DMS53 (cell line): ENCODE results near the gene BTNL9.
"Not testable (repeated sequence)": the region's sequence is repeated elsewhere in the genome, so short reads cannot be mapped to it uniquely, and the experiment has no call there.

Experiments used
- DNase-seq: peaks from one replicate; lab custom pipeline; 2025; lab: John Stamatoyannopoulos, UW

The BTNL9 gene

GRCh38 chr5:181100121-181100875 is 60.2 kb downstream of the BTNL9 start:
- peak; percentile 27 for DNase-seq

GRCh38 chr5:181101030-181101641 is 61.1 kb downstream of the BTNL9 start:
- not testable (repeated sequence) for DNase-seq

DNA sequence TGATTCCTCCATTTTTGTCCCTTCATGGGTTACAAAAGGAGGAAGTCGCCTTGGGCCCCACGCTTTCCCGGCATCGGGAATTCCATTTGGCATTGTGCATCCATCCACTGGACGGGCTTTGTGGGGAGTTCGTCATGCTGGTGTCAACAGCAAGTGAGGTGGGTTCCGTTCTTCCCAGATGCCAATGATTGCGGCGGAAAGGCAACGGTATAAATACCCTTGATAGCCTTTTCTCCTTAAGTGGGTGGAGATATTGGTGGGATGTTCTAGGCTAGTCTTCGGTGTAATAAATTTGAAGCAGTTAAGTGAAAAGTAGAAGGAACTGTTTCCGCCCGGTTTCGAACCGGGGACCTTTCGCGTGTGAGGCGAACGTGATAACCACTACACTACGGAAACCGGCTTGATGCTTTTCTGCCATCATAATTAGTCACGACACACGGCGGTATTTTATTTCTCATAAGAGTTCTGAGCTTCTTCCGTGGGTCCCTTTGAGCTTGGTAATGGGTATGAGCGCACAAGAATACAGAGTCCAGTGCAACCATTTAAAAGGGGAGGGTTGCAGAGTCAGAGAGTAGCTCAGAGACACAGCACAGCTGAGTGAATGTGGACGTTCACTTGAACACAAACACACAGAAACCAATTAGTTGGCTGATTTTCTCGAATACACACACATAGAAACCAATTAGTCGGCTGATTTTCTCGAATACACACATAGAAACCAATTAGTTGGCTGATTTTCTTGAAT is 62.0 kb downstream of the BTNL9 start:
- DNase-seq = not testable (repeated sequence)

DNA sequence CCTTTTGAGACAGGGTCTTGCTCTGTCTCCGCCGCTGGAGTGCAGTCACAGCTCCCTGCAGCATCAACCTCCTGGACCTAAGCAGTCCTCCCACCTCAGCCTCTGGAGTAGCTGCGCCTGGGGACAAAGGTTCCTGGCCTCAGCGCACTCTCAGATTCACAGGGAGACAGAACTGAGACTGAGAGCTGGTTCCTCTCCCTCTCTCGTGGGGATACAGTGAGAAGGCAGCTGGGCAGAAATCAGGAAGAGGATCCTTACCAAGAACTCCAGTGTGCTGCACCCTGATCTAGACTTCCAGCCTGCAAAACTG is 64.1 kb downstream of the BTNL9 start:
- DNase-seq = not testable (repeated sequence)

GRCh38 chr5:181104606-181105390 is 64.7 kb downstream of the BTNL9 start:
- DNase-seq = not testable (repeated sequence)

DNA sequence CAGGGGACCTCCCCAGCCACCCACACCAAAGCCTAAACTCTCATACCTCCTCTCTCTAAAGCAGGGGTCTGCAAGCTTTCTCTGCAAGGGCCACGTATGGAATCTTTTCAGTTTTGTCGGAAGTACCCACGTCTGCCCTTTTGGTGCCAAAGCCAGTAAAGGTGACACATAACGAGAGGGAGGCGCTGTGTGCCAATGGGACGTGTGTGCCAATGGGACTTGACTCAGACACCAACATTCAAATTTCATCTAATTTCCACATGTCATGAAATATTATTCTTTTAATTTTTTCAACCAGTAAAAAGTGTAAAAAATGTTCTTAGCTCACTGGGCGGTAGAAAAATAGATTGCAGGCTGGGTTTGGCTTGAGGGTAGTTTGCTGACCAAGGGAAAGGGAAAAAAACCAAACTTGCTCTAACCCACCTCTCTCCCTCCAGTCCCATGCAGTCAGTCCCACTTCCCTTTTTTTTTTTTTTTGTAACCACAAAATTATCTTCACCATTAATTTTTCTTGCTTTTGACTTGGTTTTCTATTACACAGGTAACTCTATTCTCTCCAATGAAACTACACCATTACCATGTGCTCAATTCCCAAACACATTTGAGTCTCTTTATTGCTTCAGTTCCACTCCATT is 65.4 kb downstream of the BTNL9 start:
- DNase-seq = no peak

DNA sequence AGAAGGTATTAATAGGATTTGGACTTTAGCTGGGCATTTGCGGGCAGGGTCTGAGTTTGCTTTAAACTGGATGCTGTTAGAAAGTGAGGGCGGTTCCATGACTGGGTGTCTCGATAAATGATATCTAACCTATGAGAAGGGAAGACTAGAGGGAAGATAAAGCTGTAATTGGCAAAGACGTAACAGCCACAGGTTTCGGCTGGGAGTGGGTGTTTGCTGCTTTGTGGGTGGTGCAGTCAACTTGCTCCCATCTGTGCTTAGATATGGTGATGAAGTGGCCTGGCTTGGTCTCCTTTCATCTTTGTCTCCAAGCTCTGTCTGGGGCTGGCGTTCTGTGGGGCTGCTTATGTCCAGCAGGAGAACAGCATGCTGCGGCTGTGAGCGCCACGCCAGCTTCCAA is 67.6 kb downstream of the BTNL9 start:
- DNase-seq = no peak

- DNase-seq = no peak
Observed at GRCh38 chr5:181108578-181109165, 68.6 kb downstream of the BTNL9 start.

DNA sequence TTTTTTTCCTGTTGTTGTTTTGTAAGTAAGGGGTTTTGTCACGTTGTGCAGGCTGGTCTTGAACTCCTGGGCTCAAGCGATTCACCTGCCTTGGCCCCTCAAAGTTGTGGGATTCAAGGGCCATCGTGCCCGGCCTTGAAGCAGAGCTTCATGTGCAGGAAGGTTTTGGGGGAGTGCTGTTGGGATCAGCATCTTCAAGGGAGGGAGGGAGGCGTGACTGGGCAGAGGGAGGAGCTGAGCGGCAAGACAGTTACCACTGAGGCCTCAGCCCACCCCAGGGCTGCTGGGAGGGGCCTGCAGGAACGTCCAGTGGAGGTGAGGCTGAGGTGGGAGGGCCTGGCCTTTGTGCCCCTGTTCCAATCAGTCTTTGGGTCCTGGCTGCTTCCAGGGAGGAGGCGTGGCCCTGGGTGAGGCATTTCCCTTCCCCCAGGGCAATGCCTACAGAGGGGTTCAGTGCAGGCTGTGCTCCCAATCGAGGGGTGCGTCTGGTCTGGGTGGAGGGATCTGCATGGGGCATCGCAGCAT is 69.5 kb downstream of the BTNL9 start:
- no peak for DNase-seq

- no peak for DNase-seq
Observed at GRCh38 chr5:181111010-181111409, 70.9 kb downstream of the BTNL9 start.
